ENCODE data around the gene CEBPE. TPM values are rescaled to one million over a fixed set of nuclear protein-coding genes. Genes with fewer than 3 reads are reported as not detected.

Gene CEBPE
- total and polyA plus RNA-seq, 8 donors, result 0.14 to 1.0 (median 0.23) TPM; not detected in 2

DNA sequence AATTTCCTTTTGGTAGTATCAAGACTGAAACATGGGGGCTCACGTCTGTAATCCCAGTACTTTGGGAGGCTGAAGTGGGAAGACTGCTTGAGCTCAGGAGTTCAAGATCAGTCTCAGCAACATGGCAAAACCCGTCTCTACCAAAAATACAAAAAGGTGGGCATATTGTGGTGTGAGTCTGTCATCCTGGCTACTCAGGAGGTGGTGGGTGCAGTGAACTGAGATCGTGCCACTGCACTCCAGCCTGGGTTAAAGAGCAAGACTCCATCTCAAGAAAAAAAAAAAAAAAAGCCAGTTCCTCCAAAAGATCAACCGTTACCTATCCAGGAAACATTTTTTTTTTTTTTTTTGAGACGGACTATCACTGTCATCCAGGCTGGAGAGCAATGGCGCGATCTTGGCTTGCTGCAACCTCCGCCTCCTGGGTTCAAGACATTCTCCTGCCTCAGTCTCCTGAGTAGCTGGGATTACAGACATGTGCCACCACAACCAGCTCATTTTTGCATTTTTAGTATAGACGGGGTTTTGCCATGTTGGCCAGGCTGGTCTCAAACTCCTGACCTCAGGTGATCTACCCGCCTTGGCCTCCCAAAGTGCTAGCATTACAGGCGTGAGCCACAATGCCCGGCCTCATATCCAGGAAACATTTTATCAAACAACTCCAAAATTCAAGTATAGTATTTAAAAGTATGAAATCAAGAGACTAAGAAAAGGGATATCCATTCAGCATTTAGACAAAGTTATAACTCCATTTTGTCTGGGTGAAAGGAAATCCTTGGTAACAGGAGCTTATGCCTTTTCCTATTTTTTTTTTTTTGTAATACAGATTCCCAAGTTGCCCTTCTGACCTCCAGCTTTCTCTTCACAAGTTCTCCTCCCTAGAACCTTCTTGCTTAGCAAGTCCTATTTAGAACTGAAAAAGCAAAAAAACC lies 27.5 kb downstream of the CEBPE start:
- H3K4me1 ChIP-seq, result peaks cover 12 to 52% of the 10 kb centered on the region in 2 donors
- TF ChIP-seq, protein P1, sequence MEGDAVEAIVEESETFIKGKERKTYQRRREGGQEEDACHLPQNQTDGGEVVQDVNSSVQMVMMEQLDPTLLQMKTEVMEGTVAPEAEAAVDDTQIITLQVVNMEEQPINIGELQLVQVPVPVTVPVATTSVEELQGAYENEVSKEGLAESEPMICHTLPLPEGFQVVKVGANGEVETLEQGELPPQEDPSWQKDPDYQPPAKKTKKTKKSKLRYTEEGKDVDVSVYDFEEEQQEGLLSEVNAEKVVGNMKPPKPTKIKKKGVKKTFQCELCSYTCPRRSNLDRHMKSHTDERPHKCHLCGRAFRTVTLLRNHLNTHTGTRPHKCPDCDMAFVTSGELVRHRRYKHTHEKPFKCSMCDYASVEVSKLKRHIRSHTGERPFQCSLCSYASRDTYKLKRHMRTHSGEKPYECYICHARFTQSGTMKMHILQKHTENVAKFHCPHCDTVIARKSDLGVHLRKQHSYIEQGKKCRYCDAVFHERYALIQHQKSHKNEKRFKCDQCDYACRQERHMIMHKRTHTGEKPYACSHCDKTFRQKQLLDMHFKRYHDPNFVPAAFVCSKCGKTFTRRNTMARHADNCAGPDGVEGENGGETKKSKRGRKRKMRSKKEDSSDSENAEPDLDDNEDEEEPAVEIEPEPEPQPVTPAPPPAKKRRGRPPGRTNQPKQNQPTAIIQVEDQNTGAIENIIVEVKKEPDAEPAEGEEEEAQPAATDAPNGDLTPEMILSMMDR (IDR thresholded peaks at IDR 0.05), result no peak
- H3K27me3 ChIP-seq, result no peaks in the 10 kb centered on the region
- intact Hi-C loops (cut with DNase I), result no loop called here
- no peaks in the 10 kb centered on the region for H3K9me3 ChIP-seq
- DNase-seq (no peak), ATAC-seq (no peak)
- H3K36me3 ChIP-seq, result peaks cover 2 to 68% of the 10 kb centered on the region in 2 donors
- H3K27ac ChIP-seq, result no peak overlapping the region
- H3K4me3 ChIP-seq, result no peak overlapping the region

DNA sequence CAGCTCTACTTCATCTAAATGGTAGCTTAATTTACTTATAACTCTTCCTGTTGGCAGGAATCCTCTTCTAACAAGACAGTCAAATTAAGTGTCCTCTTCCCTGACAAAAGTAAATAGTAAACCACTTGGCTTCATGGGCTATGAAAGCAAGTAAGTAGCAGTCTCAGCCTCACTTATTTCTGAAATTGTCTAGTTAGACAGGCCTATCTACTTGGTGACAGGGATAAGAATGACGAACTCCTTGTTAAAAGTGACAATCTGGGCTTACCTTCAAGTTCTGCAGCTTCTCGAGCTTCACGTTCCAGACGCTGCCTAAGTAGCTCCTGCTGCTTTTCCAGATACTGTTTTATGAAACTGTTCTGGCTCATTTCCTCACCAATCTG lies 28.8 kb downstream of the CEBPE start:
- DNase-seq (no peak), ATAC-seq (no peak)
- Histone ChIP-seq H3K36me3 (peaks cover 2 to 81% of the 10 kb centered on the region in 2 donors), H3K4me3 (no peak overlapping the region), H3K4me1 (peaks cover 10 to 59% of the 10 kb centered on the region in 2 donors), H3K27me3 (no peaks in the 10 kb centered on the region), H3K27ac (no peak overlapping the region), H3K9me3 (no peaks in the 10 kb centered on the region)
- TF ChIP-seq, protein P1 (IDR thresholded peaks at IDR 0.05), result no peak
- intact Hi-C loops (cut with DNase I), result no loop called here

DNA sequence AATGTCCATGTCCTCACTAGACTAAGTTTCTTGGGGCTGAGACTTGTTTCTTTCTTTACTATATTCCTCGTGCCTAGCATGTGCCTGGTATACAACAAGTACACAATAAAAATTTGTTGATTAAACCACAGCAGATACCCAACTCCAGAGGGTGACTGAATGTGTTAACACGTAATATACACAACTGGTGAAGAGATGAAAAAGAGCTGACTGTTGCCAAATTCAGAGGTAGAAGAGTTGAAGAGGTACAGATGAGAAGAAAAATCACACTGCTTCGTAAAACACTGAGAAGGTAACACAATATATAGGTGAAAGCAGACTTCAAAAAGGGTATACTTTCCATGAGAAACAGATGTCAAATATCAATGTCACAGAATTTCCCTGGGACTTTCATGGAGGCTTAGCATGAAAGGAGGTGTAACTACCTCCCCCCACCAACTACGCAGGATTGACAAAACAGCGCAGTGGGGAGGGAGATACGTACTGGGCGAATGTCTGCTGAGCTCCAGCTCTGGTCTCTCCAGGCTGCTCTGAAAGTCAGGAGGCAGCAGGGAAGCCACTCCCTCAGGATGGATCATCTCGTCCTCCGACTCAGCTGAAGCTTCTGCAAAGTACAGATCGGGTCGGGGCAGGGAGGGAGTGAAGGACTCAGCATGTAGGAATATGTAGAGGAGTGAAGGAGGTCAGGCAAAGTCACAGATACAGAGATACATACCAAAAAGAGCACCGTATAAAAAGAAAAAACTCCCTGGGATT lies 29.4 kb downstream of the CEBPE start:
- H3K27ac ChIP-seq, result no peak overlapping the region
- TF ChIP-seq, protein P1 (IDR thresholded peaks at IDR 0.05), result no peak
- ATAC-seq, result no peak

DNA sequence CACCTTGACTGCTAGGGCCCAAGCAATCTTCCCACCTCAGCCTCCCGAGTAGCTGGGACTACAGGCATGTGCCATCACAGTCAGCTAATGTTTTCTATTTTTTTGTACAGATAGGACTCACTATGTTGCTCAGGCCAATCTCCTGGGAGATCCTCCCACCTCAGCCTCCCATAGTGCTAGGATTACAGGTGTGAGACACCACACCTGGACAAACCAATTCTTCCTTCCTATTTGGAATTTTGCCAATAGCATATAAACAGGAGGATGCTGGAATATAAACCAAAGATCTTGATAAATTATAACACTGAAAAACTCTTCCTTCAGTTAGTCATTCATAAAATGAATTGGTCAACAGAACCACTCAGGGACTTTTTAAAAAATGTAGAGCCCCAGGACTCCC lies 32.5 kb downstream of the CEBPE start:
- peak overlapping the region in 1 of 2 donors; percentile 19 for H3K27ac ChIP-seq
- DNase-seq (no peak), ATAC-seq (no peak)
- H3K36me3 ChIP-seq, result peaks cover 2 to 100% of the 10 kb centered on the region in 2 donors
- peaks cover 0 to 37% of the 10 kb centered on the region in 2 donors for H3K4me1 ChIP-seq
- intact Hi-C loops (cut with DNase I), result no loop called here
- no peaks in the 10 kb centered on the region for H3K9me3 ChIP-seq
- no peak overlapping the region for H3K4me3 ChIP-seq
- TF ChIP-seq, protein P1 (IDR thresholded peaks at IDR 0.05), result no peak
- H3K27me3 ChIP-seq, result no peaks in the 10 kb centered on the region

More for the DNA sequence above, 29.4 kb downstream of the CEBPE start:
- H3K4me1 ChIP-seq, result peaks cover 10 to 61% of the 10 kb centered on the region in 2 donors
- H3K9me3 ChIP-seq, result no peaks in the 10 kb centered on the region
- DNase-seq, result no peak
- H3K36me3 ChIP-seq, result peaks cover 2 to 86% of the 10 kb centered on the region in 2 donors
- no peak overlapping the region for H3K4me3 ChIP-seq
- H3K27me3 ChIP-seq, result no peaks in the 10 kb centered on the region
- intact Hi-C loops (cut with DNase I), result no loop called here

DNA sequence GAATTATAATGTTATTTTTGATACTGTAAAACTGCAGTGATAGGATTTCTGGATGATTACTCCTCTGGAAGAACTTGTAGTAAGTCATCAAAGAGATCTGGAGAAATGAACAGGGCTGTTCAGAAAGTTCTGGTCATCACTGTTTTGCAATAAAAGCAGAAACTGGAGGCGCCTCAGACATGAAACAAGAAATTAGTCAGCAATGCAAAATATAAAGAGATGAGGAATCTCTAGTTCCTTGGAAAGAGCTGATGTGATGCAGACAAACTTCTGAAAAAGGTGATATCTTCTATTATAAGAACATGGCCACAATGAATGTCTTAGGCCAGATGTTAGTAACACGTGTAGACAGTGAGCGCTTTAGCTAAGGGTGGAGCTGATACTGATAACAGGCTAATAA lies 33.6 kb downstream of the CEBPE start:
- peaks cover 2 to 100% of the 10 kb centered on the region in 2 donors for H3K36me3 ChIP-seq

More for the DNA sequence above, 33.6 kb downstream of the CEBPE start:
- H3K27me3 ChIP-seq, result no peaks in the 10 kb centered on the region
- peaks cover 0 to 29% of the 10 kb centered on the region in 2 donors for H3K4me1 ChIP-seq
- peak overlapping the region in 1 of 2 donors; percentile 33 for H3K27ac ChIP-seq
- ATAC-seq, result no peak
- no peaks in the 10 kb centered on the region for H3K9me3 ChIP-seq
- intact Hi-C loops (cut with DNase I), result no loop called here
- no peak for DNase-seq
- TF ChIP-seq, protein P1 (IDR thresholded peaks at IDR 0.05), result no peak
- H3K4me3 ChIP-seq, result no peak overlapping the region
